LNCaP clone FGC (cell line): ENCODE results near the gene ATRAID.

Source experiments
- DNase-seq: peaks from one replicate; pipeline ENCODE4 v3.0.0-alpha.2; 2011; ENCODE audit warnings: low read depth
- H3K4me3 ChIP-seq: 2 replicates; pipeline ENCODE4 v1.5.1; 2011; ENCODE audit warnings: mild to moderate bottlenecking, low read depth, low read length, control low read depth
- CTCF ChIP-seq: IDR thresholded peaks from 2 replicates; pipeline ENCODE4 v1.5.1; 2012; ENCODE audit warnings: mild to moderate bottlenecking; ENCODE audit not compliant: control insufficient read depth, insufficient read depth; ENCODE audit errors: extremely low read depth

The ATRAID gene

GRCh38 chr2:27261926-27262298 lies 50.1 kb downstream of the ATRAID start:
- TF ChIP-seq CTCF, result no peak
- H3K4me3 ChIP-seq, result no peak overlapping the region

GRCh38 chr2:27262379-27263286 lies 50.8 kb downstream of the ATRAID start, which contains the start of gene SLC30A3:
TSS of gene SLC30A3 (minus strand) at chr2:27263047. CDS start at chr2:27262906, 141 bp downstream.
- no peak for DNase-seq
- H3K4me3 ChIP-seq, result peak within 1 kb of the TSS; percentile 43
- no peak for TF ChIP-seq CTCF

More at GRCh38 chr2:27261926-27262298, 50.1 kb downstream of the ATRAID start:
- no peak for DNase-seq

- no peak for DNase-seq
- peak overlapping the region; percentile 43 for H3K4me3 ChIP-seq
- no peak for TF ChIP-seq CTCF
Measured at GRCh38 chr2:27263287-27264252, 51.7 kb downstream of the ATRAID start.

- DNase-seq, result no peak
- H3K4me3 ChIP-seq, result no peak overlapping the region
- no peak for TF ChIP-seq CTCF
Measured at GRCh38 chr2:27264253-27264752, 52.5 kb downstream of the ATRAID start.

- no peak for TF ChIP-seq CTCF
- no peak overlapping the region for H3K4me3 ChIP-seq
- no peak for DNase-seq
Measured at GRCh38 chr2:27264753-27265535, 53.1 kb downstream of the ATRAID start.

- no peak overlapping the region for H3K4me3 ChIP-seq
- no peak for TF ChIP-seq CTCF
- DNase-seq, result no peak
Measured at GRCh38 chr2:27265536-27265870, 53.7 kb downstream of the ATRAID start.
